Stimulated activated CD8-positive, alpha-beta memory T cell treated with anti-CD3 and anti-CD28 coated beads, Interleukin-4, amount 100 ng/mL, for 24 hours (primary cell): Measurements from ENCODE around the gene GABBR2.

ENCODE experiments used
- DNase-seq: peaks from one replicate; pipeline ENCODE4 v3.0.0-alpha.2; 2020; ENCODE audit warnings: low read depth

The GABBR2 gene

GRCh38 chr9:98370300-98370975, 338.3 kb downstream of the GABBR2 start:
- DNase-seq, result no peak

GRCh38 chr9:98369896-98370295, 338.8 kb downstream of the GABBR2 start:
- DNase-seq, result no peak

- DNase-seq, result no peak
Observed at GRCh38 chr9:98369471-98369870, 339.3 kb downstream of the GABBR2 start.

GRCh38 chr9:98369066-98369425, 339.7 kb downstream of the GABBR2 start:
- no peak for DNase-seq

GRCh38 chr9:98368366-98369065, 340.2 kb downstream of the GABBR2 start:
- no peak for DNase-seq

- no peak for DNase-seq
Observed at GRCh38 chr9:98367923-98368322, 340.8 kb downstream of the GABBR2 start.

- DNase-seq, result no peak
Observed at GRCh38 chr9:98367371-98367900, 341.3 kb downstream of the GABBR2 start.

- DNase-seq, result no peak
Observed at GRCh38 chr9:98365781-98366180, 343.0 kb downstream of the GABBR2 start.

GRCh38 chr9:98365227-98365669, 343.5 kb downstream of the GABBR2 start:
- no peak for DNase-seq

- DNase-seq, result no peak
Observed at GRCh38 chr9:98364086-98364485, 344.6 kb downstream of the GABBR2 start.

- no peak for DNase-seq
Observed at GRCh38 chr9:98363644-98364043, 345.1 kb downstream of the GABBR2 start.

GRCh38 chr9:98362624-98363252, 346.0 kb downstream of the GABBR2 start:
- DNase-seq, result no peak

- no peak for DNase-seq
Observed at GRCh38 chr9:98361645-98362044, 347.1 kb downstream of the GABBR2 start.

GRCh38 chr9:98360176-98360708, 348.5 kb downstream of the GABBR2 start:
- DNase-seq, result no peak

GRCh38 chr9:98359569-98359968, 349.2 kb downstream of the GABBR2 start:
- DNase-seq, result no peak

- DNase-seq, result no peak
Observed at GRCh38 chr9:98357921-98358535, 350.7 kb downstream of the GABBR2 start.

- no peak for DNase-seq
Observed at GRCh38 chr9:98356953-98357690, 351.6 kb downstream of the GABBR2 start.

- DNase-seq, result no peak
Observed at GRCh38 chr9:98356326-98356725, 352.4 kb downstream of the GABBR2 start.

- no peak for DNase-seq
Observed at GRCh38 chr9:98351370-98351769, 357.4 kb downstream of the GABBR2 start.

- no peak for DNase-seq
Observed at GRCh38 chr9:98347642-98348041, 361.1 kb downstream of the GABBR2 start.

GRCh38 chr9:98345011-98345410, 363.7 kb downstream of the GABBR2 start:
- DNase-seq, result no peak

- no peak for DNase-seq
Observed at GRCh38 chr9:98344581-98344980, 364.2 kb downstream of the GABBR2 start.
